Measurements from ENCODE around the gene UNC5A.

The UNC5A gene

GRCh38 chr5:176866707-176867310 lies 56.5 kb downstream of the UNC5A start:
- peaks cover 56 to 64% of the 10 kb centered on the region in 2 donors for H3K4me1 ChIP-seq (ENCODE audit: control insufficient read depth in 2 of 2, insufficient read depth in 1 of 2, low read depth in 1 of 2, low read length in 2 of 2)
- WGBS, 2 donors (ENCODE audit: extremely low coverage in 2 of 2, insufficient read length in 2 of 2, insufficient replicate concordance in 1 of 2): no CpG with 5 or more reads among the region's 16 CpGs
- peak overlapping the region; percentile 65 for H3K4me2 ChIP-seq (ENCODE audit: insufficient read depth, low read length, poor library complexity, severe bottlenecking)

DNA sequence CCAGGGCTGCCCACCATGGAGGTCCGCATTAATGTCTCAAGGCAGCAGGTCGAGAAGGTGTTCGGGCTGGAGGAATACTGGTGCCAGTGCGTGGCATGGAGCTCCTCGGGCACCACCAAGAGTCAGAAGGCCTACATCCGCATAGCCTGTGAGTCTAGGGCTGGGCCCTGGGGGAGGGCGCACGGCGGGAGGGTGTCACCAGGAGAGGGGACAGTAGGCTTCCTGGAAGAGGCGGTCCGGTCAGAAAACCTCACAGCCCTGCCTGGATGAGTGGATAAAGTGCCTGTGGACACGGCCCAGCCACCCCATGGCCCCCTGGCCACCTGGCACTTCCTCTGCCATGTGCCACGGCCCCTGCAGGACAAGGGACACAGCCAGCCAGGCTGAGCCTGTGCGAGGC lies 57.8 kb downstream of the UNC5A start:
- WGBS, 2 donors (ENCODE audit: extremely low coverage in 2 of 2, insufficient read length in 2 of 2, insufficient replicate concordance in 1 of 2): no CpG with 5 or more reads among the region's 14 CpGs
- Histone ChIP-seq H4K8ac (ENCODE audit: low read depth, low read length) (no peak overlapping the region), H3K4me2 (ENCODE audit: insufficient read depth, low read length, poor library complexity, severe bottlenecking) (no peak overlapping the region), H2BK12ac (ENCODE audit: low read length) (peak overlapping the region; percentile 100), H3K4me1 (ENCODE audit: control insufficient read depth in 2 of 2, insufficient read depth in 1 of 2, low read depth in 1 of 2, low read length in 2 of 2) (peaks cover 47 to 51% of the 10 kb centered on the region in 2 donors), H3K27me3 (ENCODE audit: control insufficient read depth in 3 of 3, insufficient read depth in 3 of 3, low read depth in 1 of 3, low read length in 3 of 3) (peaks cover 0 to 51% (median 0%) of the 10 kb centered on the region in 3 experiments), H3K9me3 (replicated peaks in 1 of 2; ENCODE audit: control insufficient read depth in 2 of 2, insufficient read depth in 1 of 2, low read depth in 1 of 2, low read length in 2 of 2) (no peaks in the 10 kb centered on the region), H2AK5ac (ENCODE audit: low read depth, low read length) (peak overlapping the region; percentile 100), H4K91ac (ENCODE audit: low read depth, low read length, poor library complexity) (peak overlapping the region; percentile 100), H3K4ac (ENCODE audit: low read length) (peak overlapping the region; percentile 46), H3K18ac (ENCODE audit: low read length) (peak overlapping the region; percentile 99), H3K79me1 (ENCODE audit: low read depth, low read length) (no peaks in the 10 kb centered on the region), H3K9ac (ENCODE audit: low read depth, low read length, poor library complexity) (peak overlapping the region; percentile 61), H3K4me3 (ENCODE audit: low read length in 2 of 2) (peak overlapping the region in 1 of 2 donors; percentile 47), H3K14ac (ENCODE audit: low read length) (no peak overlapping the region), H3K23ac (ENCODE audit: low read depth, low read length, poor library complexity) (peak overlapping the region; percentile 91), H2AFZ (ENCODE audit: low read length) (no peak overlapping the region), H3K36me3 (replicated peaks in 1 of 2; ENCODE audit: control insufficient read depth in 2 of 2, insufficient read depth in 2 of 2, low read length in 2 of 2) (no peaks in the 10 kb centered on the region), H2BK5ac (ENCODE audit: low read length) (peak overlapping the region; percentile 56), H2BK120ac (ENCODE audit: low read depth, low read length) (peak overlapping the region; percentile 76), H3K27ac (replicated peaks; ENCODE audit: low read length) (no peak overlapping the region), H2BK15ac (ENCODE audit: low read length) (peak overlapping the region; percentile 100)
- DNase-seq (ENCODE audit: low spot score): no peak

More at GRCh38 chr5:176866707-176867310, 56.5 kb downstream of the UNC5A start:
- peak overlapping the region; percentile 90 for H2BK5ac ChIP-seq (ENCODE audit: low read length)
- H2AFZ ChIP-seq (ENCODE audit: low read length): no peak overlapping the region
- H3K79me1 ChIP-seq (ENCODE audit: low read depth, low read length): no peaks in the 10 kb centered on the region
- H3K14ac ChIP-seq (ENCODE audit: low read length): no peak overlapping the region
- no peak overlapping the region for H3K23ac ChIP-seq (ENCODE audit: low read depth, low read length, poor library complexity)
- no peaks in the 10 kb centered on the region for H3K36me3 ChIP-seq (replicated peaks in 1 of 2; ENCODE audit: control insufficient read depth in 2 of 2, insufficient read depth in 2 of 2, low read length in 2 of 2)
- H4K91ac ChIP-seq (ENCODE audit: low read depth, low read length, poor library complexity): no peak overlapping the region
- peak overlapping the region; percentile 87 for H3K18ac ChIP-seq (ENCODE audit: low read length)
- H2BK15ac ChIP-seq (ENCODE audit: low read length): peak overlapping the region; percentile 60
- no peak overlapping the region for H3K4ac ChIP-seq (ENCODE audit: low read length)
- peak overlapping the region; percentile 73 for H3K9ac ChIP-seq (ENCODE audit: low read depth, low read length, poor library complexity)
- peak overlapping the region; percentile 85 for H2AK5ac ChIP-seq (ENCODE audit: low read depth, low read length)
- peak overlapping the region; percentile 82 for H2BK120ac ChIP-seq (ENCODE audit: low read depth, low read length)
- H2BK12ac ChIP-seq (ENCODE audit: low read length): peak overlapping the region; percentile 2
- peaks cover 0 to 63% (median 0%) of the 10 kb centered on the region in 3 experiments for H3K27me3 ChIP-seq (ENCODE audit: control insufficient read depth in 3 of 3, insufficient read depth in 3 of 3, low read depth in 1 of 3, low read length in 3 of 3)
- H3K27ac ChIP-seq (replicated peaks; ENCODE audit: low read length): peak overlapping the region; percentile 94
- DNase-seq (ENCODE audit: low spot score): peak; percentile 94
- H3K9me3 ChIP-seq (replicated peaks in 1 of 2; ENCODE audit: control insufficient read depth in 2 of 2, insufficient read depth in 1 of 2, low read depth in 1 of 2, low read length in 2 of 2): no peaks in the 10 kb centered on the region
- H3K4me3 ChIP-seq (ENCODE audit: low read length in 2 of 2): peak overlapping the region in 1 of 2 donors; percentile 4
- no peak overlapping the region for H4K8ac ChIP-seq (ENCODE audit: low read depth, low read length)

GRCh38 chr5:176868731-176869130 lies 58.4 kb downstream of the UNC5A start:
- H3K9me3 ChIP-seq (replicated peaks in 1 of 2; ENCODE audit: control insufficient read depth in 2 of 2, insufficient read depth in 1 of 2, low read depth in 1 of 2, low read length in 2 of 2): no peaks in the 10 kb centered on the region
- H3K9ac ChIP-seq (ENCODE audit: low read depth, low read length, poor library complexity): no peak overlapping the region
- DNase-seq (ENCODE audit: low spot score): no peak
- H4K91ac ChIP-seq (ENCODE audit: low read depth, low read length, poor library complexity): no peak overlapping the region
- peak overlapping the region; percentile 76 for H2BK120ac ChIP-seq (ENCODE audit: low read depth, low read length)
- peak overlapping the region in 1 of 2 donors; percentile 39 for H3K4me3 ChIP-seq (ENCODE audit: low read length in 2 of 2)
- no peak overlapping the region for H3K27ac ChIP-seq (replicated peaks; ENCODE audit: low read length)
- no peak overlapping the region for H3K14ac ChIP-seq (ENCODE audit: low read length)
- H2BK12ac ChIP-seq (ENCODE audit: low read length): peak overlapping the region; percentile 100
- peak overlapping the region; percentile 99 for H3K18ac ChIP-seq (ENCODE audit: low read length)
- H2BK5ac ChIP-seq (ENCODE audit: low read length): peak overlapping the region; percentile 56
- no peak overlapping the region for H2AFZ ChIP-seq (ENCODE audit: low read length)
- no CpG with 5 or more reads among the region's 20 CpGs for WGBS, 2 donors (ENCODE audit: extremely low coverage in 2 of 2, insufficient read length in 2 of 2, insufficient replicate concordance in 1 of 2)
- peaks cover 0 to 53% (median 0%) of the 10 kb centered on the region in 3 experiments for H3K27me3 ChIP-seq (ENCODE audit: control insufficient read depth in 3 of 3, insufficient read depth in 3 of 3, low read depth in 1 of 3, low read length in 3 of 3)
- H4K8ac ChIP-seq (ENCODE audit: low read depth, low read length): no peak overlapping the region
- no peak overlapping the region for H3K4me2 ChIP-seq (ENCODE audit: insufficient read depth, low read length, poor library complexity, severe bottlenecking)
- H3K4me1 ChIP-seq (ENCODE audit: control insufficient read depth in 2 of 2, insufficient read depth in 1 of 2, low read depth in 1 of 2, low read length in 2 of 2): peaks cover 42 to 50% of the 10 kb centered on the region in 2 donors
- H3K79me1 ChIP-seq (ENCODE audit: low read depth, low read length): no peaks in the 10 kb centered on the region
- no peaks in the 10 kb centered on the region for H3K36me3 ChIP-seq (replicated peaks in 1 of 2; ENCODE audit: control insufficient read depth in 2 of 2, insufficient read depth in 2 of 2, low read length in 2 of 2)
- peak overlapping the region; percentile 100 for H2BK15ac ChIP-seq (ENCODE audit: low read length)
- peak overlapping the region; percentile 100 for H2AK5ac ChIP-seq (ENCODE audit: low read depth, low read length)
- peak overlapping the region; percentile 79 for H3K4ac ChIP-seq (ENCODE audit: low read length)
- peak overlapping the region; percentile 91 for H3K23ac ChIP-seq (ENCODE audit: low read depth, low read length, poor library complexity)

DNA sequence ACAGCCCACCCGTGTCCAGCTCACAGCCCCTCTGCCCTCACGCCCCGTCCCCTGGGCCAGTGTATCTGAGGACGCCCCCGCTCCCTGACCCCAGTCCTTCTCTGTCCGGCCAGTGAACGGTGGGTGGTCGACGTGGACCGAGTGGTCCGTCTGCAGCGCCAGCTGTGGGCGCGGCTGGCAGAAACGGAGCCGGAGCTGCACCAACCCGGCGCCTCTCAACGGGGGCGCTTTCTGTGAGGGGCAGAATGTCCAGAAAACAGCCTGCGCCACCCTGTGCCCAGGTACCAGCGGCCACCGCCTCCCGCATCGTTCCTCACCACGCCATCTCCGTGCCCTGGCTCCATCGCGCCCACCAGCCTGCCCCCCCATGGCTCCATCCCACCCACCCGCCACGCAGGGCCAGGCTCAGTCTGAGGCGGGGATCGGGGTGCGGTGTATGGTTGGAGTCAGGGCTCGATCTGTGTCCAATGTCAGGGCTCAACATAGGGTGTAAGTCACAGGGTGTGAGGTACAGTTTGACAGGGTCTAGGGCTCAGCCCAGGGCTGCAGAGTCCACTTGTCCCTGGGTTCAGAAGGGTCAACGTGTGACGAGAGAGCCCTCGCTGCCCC lies 59.2 kb downstream of the UNC5A start:
- Histone ChIP-seq H3K27me3 (ENCODE audit: control insufficient read depth in 3 of 3, insufficient read depth in 3 of 3, low read depth in 1 of 3, low read length in 3 of 3) (peaks cover 0 to 52% (median 0%) of the 10 kb centered on the region in 3 experiments), H3K14ac (ENCODE audit: low read length) (peak overlapping the region; percentile 22), H3K18ac (ENCODE audit: low read length) (peak overlapping the region; percentile 86), H3K79me1 (ENCODE audit: low read depth, low read length) (no peaks in the 10 kb centered on the region), H2BK12ac (ENCODE audit: low read length) (peak overlapping the region; percentile 100), H3K4me1 (ENCODE audit: control insufficient read depth in 2 of 2, insufficient read depth in 1 of 2, low read depth in 1 of 2, low read length in 2 of 2) (peaks cover 37 to 42% of the 10 kb centered on the region in 2 donors), H3K9me3 (replicated peaks in 1 of 2; ENCODE audit: control insufficient read depth in 2 of 2, insufficient read depth in 1 of 2, low read depth in 1 of 2, low read length in 2 of 2) (no peaks in the 10 kb centered on the region), H4K91ac (ENCODE audit: low read depth, low read length, poor library complexity) (no peak overlapping the region), H3K4me2 (ENCODE audit: insufficient read depth, low read length, poor library complexity, severe bottlenecking) (no peak overlapping the region), H3K27ac (replicated peaks; ENCODE audit: low read length) (no peak overlapping the region), H3K4me3 (ENCODE audit: low read length in 2 of 2) (no peak overlapping the region), H3K36me3 (replicated peaks in 1 of 2; ENCODE audit: control insufficient read depth in 2 of 2, insufficient read depth in 2 of 2, low read length in 2 of 2) (no peaks in the 10 kb centered on the region), H2BK120ac (ENCODE audit: low read depth, low read length) (peak overlapping the region; percentile 87), H3K4ac (ENCODE audit: low read length) (peak overlapping the region; percentile 8), H2BK5ac (ENCODE audit: low read length) (peak overlapping the region; percentile 56), H2AFZ (ENCODE audit: low read length) (no peak overlapping the region), H3K23ac (ENCODE audit: low read depth, low read length, poor library complexity) (peak overlapping the region; percentile 45), H4K8ac (ENCODE audit: low read depth, low read length) (no peak overlapping the region), H2AK5ac (ENCODE audit: low read depth, low read length) (peak overlapping the region; percentile 100), H2BK15ac (ENCODE audit: low read length) (peak overlapping the region; percentile 100), H3K9ac (ENCODE audit: low read depth, low read length, poor library complexity) (peak overlapping the region; percentile 76)
- no peak for DNase-seq (ENCODE audit: low spot score)
- WGBS, 2 donors (ENCODE audit: extremely low coverage in 2 of 2, insufficient read length in 2 of 2, insufficient replicate concordance in 1 of 2): no CpG with 5 or more reads among the region's 38 CpGs
